GM12878 (cell line): ENCODE data around the gene GGCX.

Source experiments
- ASH2L ChIP-seq: fragments of 300-600, 200-600 bp; sonication (generic); IDR thresholded peaks from 2 replicates; pipeline ENCODE4 v1.6.1; 2017; ENCODE audit warnings: low read depth, mild to moderate bottlenecking, borderline replicate concordance
- EP300 ChIP-seq, 2 experiments: fragments of 150-350 bp in 1 of 2; IDR thresholded peaks; 2 replicates each; pipeline ENCODE4 v1.6.1; 2011 to 2012; ENCODE audit warnings: low read depth in 2 of 2, low read length in 2 of 2, borderline replicate concordance in 1 of 2, improper control_type of control experiment in 1 of 2, inconsistent platforms in 1 of 2; ENCODE audit not compliant: control insufficient read depth in 1 of 2
- EZH2 ChIP-seq: IDR thresholded peaks from 2 replicates; pipeline ENCODE4 v1.6.1; 2012; ENCODE audit warnings: low read depth, mild to moderate bottlenecking, control low read depth, inconsistent platforms, low read length, borderline replicate concordance; ENCODE audit not compliant: control insufficient read depth
- MAX ChIP-seq: IDR thresholded peaks from 2 replicates; pipeline ENCODE4 v1.6.1; 2012; ENCODE audit warnings: low read depth, low read length, improper control_type of control experiment
- POLR2A ChIP-seq: IDR thresholded peaks from 2 replicates; pipeline ENCODE4 v1.6.1; 2011; ENCODE audit warnings: low read depth, mild to moderate bottlenecking, low read length
- POLR2AphosphoS5 ChIP-seq: IDR thresholded peaks from 2 replicates; pipeline ENCODE4 v1.6.1; 2011; ENCODE audit warnings: mild to moderate bottlenecking, low read length, inconsistent platforms
- TF ChIP-seq, protein P1 (sequence below): IDR thresholded peaks from 2 replicates; pipeline ENCODE4 v1.6.1; 2011; ENCODE audit warnings: borderline replicate concordance, low read depth, mild to moderate bottlenecking, moderate library complexity, mixed read lengths, low read length; ENCODE audit not compliant: insufficient read depth; ENCODE audit errors: extremely low read length
- TF ChIP-seq, protein P2 (sequence below): IDR thresholded peaks from 2 replicates; pipeline ENCODE4 v1.6.1; 2012; ENCODE audit warnings: improper control_type of control experiment, low read depth, low read length; ENCODE audit not compliant: insufficient replicate concordance
- TF ChIP-seq, protein P3 (sequence below), 3 experiments: IDR thresholded peaks in 2 of 3; conservative IDR thresholded peaks in 1 of 3; 2 replicates each; pipeline ENCODE4 v1.5.1; 2011; ENCODE audit warnings: low read depth in 3 of 3, low read length in 3 of 3, mild to moderate bottlenecking in 3 of 3, control low read depth in 2 of 3, moderate library complexity in 2 of 3, inconsistent platforms in 1 of 3, mixed read lengths in 1 of 3; ENCODE audit not compliant: control insufficient read depth in 2 of 3, insufficient read depth in 1 of 3; ENCODE audit errors: extremely low read depth in 1 of 3

DNA sequence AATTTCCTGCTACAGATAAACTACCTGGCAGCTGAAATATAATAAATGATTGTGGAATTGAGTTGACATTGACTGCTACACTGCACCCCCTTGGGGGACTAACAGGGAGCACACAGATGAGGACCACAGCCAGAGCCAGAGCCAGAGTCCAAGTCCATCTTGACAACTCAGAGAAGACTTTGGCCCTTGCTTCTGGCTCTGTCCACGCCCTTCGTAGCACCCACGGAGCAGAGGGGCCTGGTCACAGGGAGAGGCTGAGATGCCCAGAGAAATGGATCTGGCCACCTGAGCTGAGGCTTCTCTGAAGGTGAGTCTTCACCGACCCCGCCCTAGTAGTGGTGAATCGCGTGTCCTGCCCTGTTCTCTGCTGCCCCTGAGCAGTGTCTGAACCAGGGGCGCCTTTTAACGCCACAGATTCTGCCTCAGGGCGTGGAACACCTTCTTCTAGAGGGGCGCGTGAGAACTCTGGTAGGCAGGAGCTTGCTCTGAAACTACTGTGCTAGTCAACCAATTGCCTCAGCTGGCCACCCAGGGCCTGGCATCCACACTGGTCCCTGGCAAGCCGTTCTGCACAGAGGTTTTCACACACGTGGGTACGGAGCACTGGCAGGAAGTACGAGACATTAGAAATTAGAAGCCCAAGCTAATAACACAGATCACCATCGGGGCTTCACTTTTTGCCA, 58.0 kb downstream of the GGCX start:
- TF ChIP-seq EP300 (IDR thresholded peaks at IDR 0.05; ENCODE audit: borderline replicate concordance in 1 of 2, control insufficient read depth in 1 of 2, low read depth in 2 of 2, low read length in 2 of 2) (no peak), POLR2AphosphoS5 (no peak), EZH2 (no peak), POLR2A (no peak), MAX (no peak), ASH2L (no peak)
- TF ChIP-seq, protein P1, sequence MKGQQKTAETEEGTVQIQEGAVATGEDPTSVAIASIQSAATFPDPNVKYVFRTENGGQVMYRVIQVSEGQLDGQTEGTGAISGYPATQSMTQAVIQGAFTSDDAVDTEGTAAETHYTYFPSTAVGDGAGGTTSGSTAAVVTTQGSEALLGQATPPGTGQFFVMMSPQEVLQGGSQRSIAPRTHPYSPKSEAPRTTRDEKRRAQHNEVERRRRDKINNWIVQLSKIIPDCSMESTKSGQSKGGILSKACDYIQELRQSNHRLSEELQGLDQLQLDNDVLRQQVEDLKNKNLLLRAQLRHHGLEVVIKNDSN: no peak
- TF ChIP-seq, protein P2, sequence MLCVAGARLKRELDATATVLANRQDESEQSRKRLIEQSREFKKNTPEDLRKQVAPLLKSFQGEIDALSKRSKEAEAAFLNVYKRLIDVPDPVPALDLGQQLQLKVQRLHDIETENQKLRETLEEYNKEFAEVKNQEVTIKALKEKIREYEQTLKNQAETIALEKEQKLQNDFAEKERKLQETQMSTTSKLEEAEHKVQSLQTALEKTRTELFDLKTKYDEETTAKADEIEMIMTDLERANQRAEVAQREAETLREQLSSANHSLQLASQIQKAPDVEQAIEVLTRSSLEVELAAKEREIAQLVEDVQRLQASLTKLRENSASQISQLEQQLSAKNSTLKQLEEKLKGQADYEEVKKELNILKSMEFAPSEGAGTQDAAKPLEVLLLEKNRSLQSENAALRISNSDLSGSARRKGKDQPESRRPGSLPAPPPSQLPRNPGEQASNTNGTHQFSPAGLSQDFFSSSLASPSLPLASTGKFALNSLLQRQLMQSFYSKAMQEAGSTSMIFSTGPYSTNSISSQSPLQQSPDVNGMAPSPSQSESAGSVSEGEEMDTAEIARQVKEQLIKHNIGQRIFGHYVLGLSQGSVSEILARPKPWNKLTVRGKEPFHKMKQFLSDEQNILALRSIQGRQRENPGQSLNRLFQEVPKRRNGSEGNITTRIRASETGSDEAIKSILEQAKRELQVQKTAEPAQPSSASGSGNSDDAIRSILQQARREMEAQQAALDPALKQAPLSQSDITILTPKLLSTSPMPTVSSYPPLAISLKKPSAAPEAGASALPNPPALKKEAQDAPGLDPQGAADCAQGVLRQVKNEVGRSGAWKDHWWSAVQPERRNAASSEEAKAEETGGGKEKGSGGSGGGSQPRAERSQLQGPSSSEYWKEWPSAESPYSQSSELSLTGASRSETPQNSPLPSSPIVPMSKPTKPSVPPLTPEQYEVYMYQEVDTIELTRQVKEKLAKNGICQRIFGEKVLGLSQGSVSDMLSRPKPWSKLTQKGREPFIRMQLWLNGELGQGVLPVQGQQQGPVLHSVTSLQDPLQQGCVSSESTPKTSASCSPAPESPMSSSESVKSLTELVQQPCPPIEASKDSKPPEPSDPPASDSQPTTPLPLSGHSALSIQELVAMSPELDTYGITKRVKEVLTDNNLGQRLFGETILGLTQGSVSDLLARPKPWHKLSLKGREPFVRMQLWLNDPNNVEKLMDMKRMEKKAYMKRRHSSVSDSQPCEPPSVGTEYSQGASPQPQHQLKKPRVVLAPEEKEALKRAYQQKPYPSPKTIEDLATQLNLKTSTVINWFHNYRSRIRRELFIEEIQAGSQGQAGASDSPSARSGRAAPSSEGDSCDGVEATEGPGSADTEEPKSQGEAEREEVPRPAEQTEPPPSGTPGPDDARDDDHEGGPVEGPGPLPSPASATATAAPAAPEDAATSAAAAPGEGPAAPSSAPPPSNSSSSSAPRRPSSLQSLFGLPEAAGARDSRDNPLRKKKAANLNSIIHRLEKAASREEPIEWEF: no peak
- TF ChIP-seq, protein P3, sequence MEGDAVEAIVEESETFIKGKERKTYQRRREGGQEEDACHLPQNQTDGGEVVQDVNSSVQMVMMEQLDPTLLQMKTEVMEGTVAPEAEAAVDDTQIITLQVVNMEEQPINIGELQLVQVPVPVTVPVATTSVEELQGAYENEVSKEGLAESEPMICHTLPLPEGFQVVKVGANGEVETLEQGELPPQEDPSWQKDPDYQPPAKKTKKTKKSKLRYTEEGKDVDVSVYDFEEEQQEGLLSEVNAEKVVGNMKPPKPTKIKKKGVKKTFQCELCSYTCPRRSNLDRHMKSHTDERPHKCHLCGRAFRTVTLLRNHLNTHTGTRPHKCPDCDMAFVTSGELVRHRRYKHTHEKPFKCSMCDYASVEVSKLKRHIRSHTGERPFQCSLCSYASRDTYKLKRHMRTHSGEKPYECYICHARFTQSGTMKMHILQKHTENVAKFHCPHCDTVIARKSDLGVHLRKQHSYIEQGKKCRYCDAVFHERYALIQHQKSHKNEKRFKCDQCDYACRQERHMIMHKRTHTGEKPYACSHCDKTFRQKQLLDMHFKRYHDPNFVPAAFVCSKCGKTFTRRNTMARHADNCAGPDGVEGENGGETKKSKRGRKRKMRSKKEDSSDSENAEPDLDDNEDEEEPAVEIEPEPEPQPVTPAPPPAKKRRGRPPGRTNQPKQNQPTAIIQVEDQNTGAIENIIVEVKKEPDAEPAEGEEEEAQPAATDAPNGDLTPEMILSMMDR (IDR thresholded peaks at IDR 0.05 in 2 of 3, conservative IDR thresholded peaks at IDR 0.05 in 1 of 3; ENCODE audit: control insufficient read depth in 2 of 3, extremely low read depth in 1 of 3, insufficient read depth in 1 of 3, low read depth in 3 of 3, low read length in 3 of 3): no peak
